Type B pancreatic cell (in vitro differentiated cells): ENCODE measurements around the gene TSR3. TPM values are rescaled to one million over a fixed set of nuclear protein-coding genes. Genes with fewer than 3 reads are reported as not detected.

Experiments
- DNase-seq: peaks from one replicate; pipeline ENCODE4 v3.0.0; 2021; ENCODE audit warnings: mixed read lengths; ENCODE audit not compliant: unreplicated experiment; ENCODE audit errors: extremely low spot score
- H3K27ac Mint-ChIP-seq: 2 replicates; pipeline ENCODE4 v1.8.0; 2021; ENCODE audit warnings: mild to moderate bottlenecking, mixed read lengths
- H3K27me3 Mint-ChIP-seq: 2 replicates; pipeline ENCODE4 v1.8.0; 2021; ENCODE audit warnings: mixed read lengths
- H3K36me3 Mint-ChIP-seq: 2 replicates; pipeline ENCODE4 v1.8.0; 2021; ENCODE audit warnings: mixed read lengths
- H3K4me1 Mint-ChIP-seq: one replicate; pipeline ENCODE4 v1.8.0; 2021; ENCODE audit warnings: mixed read lengths; ENCODE audit not compliant: unreplicated experiment
- H3K4me3 Mint-ChIP-seq: 2 replicates; pipeline ENCODE4 v1.8.0; 2021; ENCODE audit warnings: mild to moderate bottlenecking, mixed read lengths
- H3K9me3 Mint-ChIP-seq: 2 replicates; pipeline ENCODE4 v1.8.0; 2021; ENCODE audit warnings: mixed read lengths
- total RNA-seq: library from RNA; stranded (reverse); gene quantifications from 2 replicates; pipeline ENCODE4 v1.2.1, GENCODE V29; 2021; ENCODE audit warnings: low replicate concordance
- TF ChIP-seq, protein P1 (sequence below): fragments of 200-600 bp; sonication (generic); conservative IDR thresholded peaks from 2 replicates; pipeline ENCODE4 v1.5.0; 2021; ENCODE audit warnings: antibody characterized with exemption, mild to moderate bottlenecking

TSR3 gene
- total RNA-seq, 1 donor from 2014 or later = 53.1 TPM

DNA sequence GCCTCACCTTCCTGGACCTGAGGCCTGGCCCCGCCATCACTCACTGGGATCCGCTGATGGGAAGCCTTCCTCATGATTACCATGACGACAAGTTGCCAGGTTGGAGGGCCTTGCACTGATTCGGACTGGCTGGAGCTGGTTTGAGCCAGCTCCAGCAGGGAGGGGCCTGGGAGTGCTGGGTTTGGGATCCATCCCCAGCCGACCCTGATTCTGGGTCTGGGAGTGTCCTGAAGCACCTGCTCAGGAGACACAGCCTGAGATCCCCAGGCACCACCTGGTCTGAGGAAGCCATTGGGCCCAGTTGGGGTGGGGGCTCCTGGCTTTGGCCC lies 24.1 kb downstream of the TSR3 start:
- H3K36me3 Mint-ChIP-seq = no peaks in the 10 kb centered on the region
- TF ChIP-seq, protein P1, sequence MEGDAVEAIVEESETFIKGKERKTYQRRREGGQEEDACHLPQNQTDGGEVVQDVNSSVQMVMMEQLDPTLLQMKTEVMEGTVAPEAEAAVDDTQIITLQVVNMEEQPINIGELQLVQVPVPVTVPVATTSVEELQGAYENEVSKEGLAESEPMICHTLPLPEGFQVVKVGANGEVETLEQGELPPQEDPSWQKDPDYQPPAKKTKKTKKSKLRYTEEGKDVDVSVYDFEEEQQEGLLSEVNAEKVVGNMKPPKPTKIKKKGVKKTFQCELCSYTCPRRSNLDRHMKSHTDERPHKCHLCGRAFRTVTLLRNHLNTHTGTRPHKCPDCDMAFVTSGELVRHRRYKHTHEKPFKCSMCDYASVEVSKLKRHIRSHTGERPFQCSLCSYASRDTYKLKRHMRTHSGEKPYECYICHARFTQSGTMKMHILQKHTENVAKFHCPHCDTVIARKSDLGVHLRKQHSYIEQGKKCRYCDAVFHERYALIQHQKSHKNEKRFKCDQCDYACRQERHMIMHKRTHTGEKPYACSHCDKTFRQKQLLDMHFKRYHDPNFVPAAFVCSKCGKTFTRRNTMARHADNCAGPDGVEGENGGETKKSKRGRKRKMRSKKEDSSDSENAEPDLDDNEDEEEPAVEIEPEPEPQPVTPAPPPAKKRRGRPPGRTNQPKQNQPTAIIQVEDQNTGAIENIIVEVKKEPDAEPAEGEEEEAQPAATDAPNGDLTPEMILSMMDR = no peak
- H3K4me3 Mint-ChIP-seq = no peak overlapping the region
- H3K9me3 Mint-ChIP-seq = no peaks in the 10 kb centered on the region
- no peak for DNase-seq
- no peak overlapping the region for H3K27ac Mint-ChIP-seq
- H3K27me3 Mint-ChIP-seq = peaks cover 15% of the 10 kb centered on the region
- H3K4me1 Mint-ChIP-seq = no peaks in the 10 kb centered on the region

- no peaks in the 10 kb centered on the region for H3K4me1 Mint-ChIP-seq
- TF ChIP-seq, protein P1 = no peak
- H3K9me3 Mint-ChIP-seq = no peaks in the 10 kb centered on the region
- H3K27ac Mint-ChIP-seq = no peak overlapping the region
- no peaks in the 10 kb centered on the region for H3K36me3 Mint-ChIP-seq
- no peak overlapping the region for H3K4me3 Mint-ChIP-seq
- no peak for DNase-seq
- H3K27me3 Mint-ChIP-seq = peaks cover 10% of the 10 kb centered on the region
These were observed 24.6 kb downstream of the TSR3 start for GRCh38 chr16:1326946-1327618.

DNA sequence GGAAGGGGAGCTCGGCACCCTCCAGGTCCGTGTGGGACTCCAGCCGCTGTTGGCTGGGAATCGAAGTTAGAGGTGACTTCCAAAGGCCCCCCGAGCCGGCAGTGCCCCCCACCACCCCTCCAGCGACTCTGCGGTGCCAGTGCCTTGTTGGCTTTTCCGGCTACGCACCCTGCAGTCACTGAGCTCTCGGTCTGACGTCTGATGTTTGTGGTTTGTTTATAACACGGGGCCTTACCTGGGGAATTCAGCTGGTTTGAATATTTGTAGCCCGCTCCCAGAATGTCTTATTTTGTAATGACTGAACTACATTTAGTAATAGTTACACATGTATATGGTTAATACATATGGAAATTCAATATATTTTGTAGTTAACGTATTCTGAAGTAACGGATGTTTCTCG lies 25.3 kb downstream of the TSR3 start:
- TF ChIP-seq, protein P1 = no peak
- H3K4me3 Mint-ChIP-seq = no peak overlapping the region
- H3K27me3 Mint-ChIP-seq = peaks cover 3% of the 10 kb centered on the region
- no peaks in the 10 kb centered on the region for H3K9me3 Mint-ChIP-seq
- no peaks in the 10 kb centered on the region for H3K36me3 Mint-ChIP-seq
- DNase-seq = no peak
- no peaks in the 10 kb centered on the region for H3K4me1 Mint-ChIP-seq
- H3K27ac Mint-ChIP-seq = no peak overlapping the region

DNA sequence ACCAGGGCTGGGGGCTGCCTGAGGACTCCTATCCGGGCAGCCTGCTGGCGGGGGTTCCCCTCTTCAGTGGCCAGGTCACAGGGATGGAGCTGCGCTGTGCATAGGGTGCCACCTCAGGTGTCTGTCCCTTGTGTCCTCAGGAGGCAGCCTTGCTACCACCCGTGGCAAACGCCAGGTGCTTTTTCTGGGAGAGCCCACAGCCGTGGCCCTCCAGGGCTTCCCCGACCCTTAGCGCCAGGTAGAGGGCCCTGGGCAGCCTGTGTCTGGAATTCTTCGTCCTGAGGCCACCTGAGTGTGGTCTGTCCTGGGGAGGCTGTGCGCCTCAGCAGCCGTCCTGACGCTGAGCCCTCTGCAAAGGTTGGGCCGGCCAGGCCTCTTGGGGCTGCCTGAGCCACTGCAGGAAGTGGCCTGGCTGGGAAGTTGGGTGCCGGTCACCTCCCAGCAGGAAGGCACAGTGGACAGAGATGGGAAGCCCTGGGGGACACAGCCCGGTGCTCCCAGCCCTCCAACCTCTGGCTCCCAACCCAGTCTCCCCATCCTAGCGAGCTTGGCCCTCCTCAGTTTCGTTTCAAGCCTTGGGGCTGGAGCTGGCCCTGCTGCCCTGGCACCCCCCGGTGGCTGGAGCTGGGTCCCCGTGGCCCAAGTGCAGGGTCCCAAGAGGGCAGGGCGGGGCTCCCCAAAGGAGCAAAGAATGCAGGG lies 25.9 kb downstream of the TSR3 start:
- Mint-ChIP-seq H3K4me3 (no peak overlapping the region), H3K27ac (no peak overlapping the region), H3K4me1 (no peaks in the 10 kb centered on the region), H3K27me3 (no peaks in the 10 kb centered on the region), H3K9me3 (no peaks in the 10 kb centered on the region), H3K36me3 (no peaks in the 10 kb centered on the region)
- TF ChIP-seq, protein P1 = no peak
- DNase-seq = no peak

DNA sequence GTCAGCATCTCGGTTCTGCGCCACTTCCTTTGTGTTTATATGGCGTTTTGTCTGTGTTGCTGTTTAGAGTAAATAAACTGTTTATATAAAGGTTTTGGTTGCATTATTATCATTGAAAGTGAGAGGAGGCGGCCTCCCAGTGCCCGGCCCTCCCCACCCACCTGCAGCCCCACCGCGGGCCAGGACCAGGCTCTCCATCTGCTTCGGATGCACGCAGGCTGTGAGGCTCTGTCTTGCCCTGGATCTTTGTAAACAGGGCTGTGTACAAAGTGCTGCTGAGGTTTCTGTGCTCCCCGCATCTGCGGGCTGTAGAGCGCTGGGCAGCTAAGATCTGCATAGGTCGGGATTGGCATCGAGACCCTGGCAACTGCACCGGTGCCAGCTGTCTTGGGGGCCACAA lies 26.4 kb downstream of the TSR3 start:
- Mint-ChIP-seq H3K27me3 (no peaks in the 10 kb centered on the region), H3K4me1 (no peaks in the 10 kb centered on the region), H3K36me3 (peaks cover under 1% of the 10 kb centered on the region), H3K9me3 (no peaks in the 10 kb centered on the region), H3K4me3 (no peak overlapping the region), H3K27ac (no peak overlapping the region)
- TF ChIP-seq, protein P1 = no peak
- DNase-seq = no peak
